Measurements from ENCODE around the gene SLC35F4. TPM values are rescaled to one million over a fixed set of nuclear protein-coding genes. Genes with fewer than 3 reads are reported as not detected.

SLC35F4 gene
- total RNA-seq, 1 experiment from 2014 or later: not detected

GRCh38 chr14:57812741-57813140 lies 53.2 kb downstream of the SLC35F4 start:
- H2BK5ac ChIP-seq (ENCODE audit: insufficient read length, low read length): no peak overlapping the region
- no peaks in the 10 kb centered on the region for H3K79me1 ChIP-seq (ENCODE audit: insufficient read depth, low read depth, low read length, poor library complexity, severe bottlenecking)
- H3K23me2 ChIP-seq (ENCODE audit: insufficient read length, low read depth, low read length, poor library complexity, severe bottlenecking): no peaks in the 10 kb centered on the region
- no peak overlapping the region for H3K4me2 ChIP-seq (ENCODE audit: insufficient read depth, insufficient read length, low read length)
- no peaks in the 10 kb centered on the region for H3K9me3 ChIP-seq (ENCODE audit: control insufficient read depth, low read depth, low read length)
- H3K18ac ChIP-seq (ENCODE audit: insufficient read length, low read depth, low read length): no peak overlapping the region
- no peak overlapping the region for H3K23ac ChIP-seq (ENCODE audit: insufficient read length, low read depth, low read length)
- Mint-ChIP-seq H3K27ac (no peak overlapping the region), H3K27me3 (ENCODE audit: low read depth) (no peaks in the 10 kb centered on the region; the same call in 1 of the 2 replicates), H3K4me3 (no peak overlapping the region), H3K9me3 (peaks cover 5 to 8% of the 10 kb centered on the region in 2 experiments), H3K36me3 (ENCODE audit: insufficient read depth in 1 of 3, low read depth in 3 of 3) (peaks cover 0 to 9% (median 0%) of the 10 kb centered on the region in 3 experiments; a peak in 3 of 7 replicates), H3K4me1 (peaks cover 21 to 29% of the 10 kb centered on the region in 2 experiments)
- H3K4me1 ChIP-seq (ENCODE audit: insufficient read depth, low read length): peaks cover 7% of the 10 kb centered on the region
- no peak overlapping the region for H3K4ac ChIP-seq (ENCODE audit: low read depth, low read length)
- no peak overlapping the region for H4K8ac ChIP-seq (replicated peaks; ENCODE audit: insufficient read length, low read depth, low read length)
- no peaks in the 10 kb centered on the region for H3K27me3 ChIP-seq (ENCODE audit: insufficient read depth, low read length)
- H4K91ac ChIP-seq (ENCODE audit: insufficient read length, low read depth, low read length): no peak overlapping the region
- no peak overlapping the region for H2AK5ac ChIP-seq (ENCODE audit: insufficient read length, low read length)
- H2AFZ ChIP-seq (ENCODE audit: low read length): no peak overlapping the region
- no peaks in the 10 kb centered on the region for H3K79me2 ChIP-seq (ENCODE audit: insufficient read depth, low read length)
- no peak overlapping the region for H3K9ac ChIP-seq (ENCODE audit: extremely low read depth, insufficient read length, low read length)
- no peak overlapping the region for H2BK20ac ChIP-seq (ENCODE audit: low read depth, low read length, poor library complexity, severe bottlenecking)
- no peaks in the 10 kb centered on the region for H4K20me1 ChIP-seq (ENCODE audit: control insufficient read depth, insufficient read depth, insufficient read length)
- H2BK120ac ChIP-seq (ENCODE audit: low read depth, low read length, poor library complexity, severe bottlenecking): no peak overlapping the region
- no peak overlapping the region for H3K56ac ChIP-seq (ENCODE audit: insufficient read length, low read depth, low read length)
- DNase-seq: no peak
- TF ChIP-seq CTCF (conservative IDR thresholded peaks at IDR 0.05): no peak
- H2BK12ac ChIP-seq (ENCODE audit: insufficient read length, low read depth, low read length): no peak overlapping the region
- no CpG with 5 or more reads among the region's 2 CpGs for WGBS (ENCODE audit: extremely low coverage, insufficient read length, low lambda C conversion rate)
- no peak overlapping the region for H3K14ac ChIP-seq (ENCODE audit: insufficient read depth, low read length)
- no peak overlapping the region for H3K27ac ChIP-seq (ENCODE audit: insufficient read length, low read depth, low read length)
- H3T11ph ChIP-seq (ENCODE audit: low read length): no peak overlapping the region
- no peak overlapping the region for H4K5ac ChIP-seq (ENCODE audit: insufficient read length, low read depth, low read length)
- no peak overlapping the region for H2BK15ac ChIP-seq (ENCODE audit: low read depth, low read length)
